GM23338 (cell line): Measurements from ENCODE around the gene SYT2.
A peak's percentile ranks its signal among the peaks of the same experiment; 100 is the strongest.

Experiments used
- CREB1 ChIP-seq: fragments of 250-450 bp; sonication (Bioruptor Pico); IDR thresholded peaks from 2 replicates; pipeline ENCODE4 v1.5.0; 2020; ENCODE audit warnings: low read depth, mild to moderate bottlenecking, moderate library complexity
- CTCF ChIP-seq, 2 experiments: fragments of 200-600 bp in 1 of 2; sonication (generic) in 1 of 2; conservative IDR thresholded peaks; 2 replicates each; pipeline versions ENCODE4 v1.5.1 to v1.6.1; 2016 to 2017; ENCODE audit warnings: antibody characterized with exemption in 2 of 2, low read depth in 2 of 2, mild to moderate bottlenecking in 2 of 2, moderate library complexity in 1 of 2
- EZH2 ChIP-seq: fragments of 200-600 bp; sonication (generic); IDR thresholded peaks from one replicate; pipeline ENCODE4 v1.8.0; 2017; ENCODE audit warnings: antibody characterized with exemption, mild to moderate bottlenecking, low read depth; ENCODE audit not compliant: unreplicated experiment
- EZH2phosphoT487 ChIP-seq: fragments of 200-600 bp; sonication (generic); IDR thresholded peaks from one replicate; pipeline ENCODE4 v1.8.1; 2018; ENCODE audit warnings: antibody characterized with exemption; ENCODE audit not compliant: unreplicated experiment
- POLR2AphosphoS5 ChIP-seq: IDR thresholded peaks from 2 replicates; pipeline ENCODE4 v1.6.1; 2016; ENCODE audit warnings: antibody characterized with exemption, low read depth
- REST ChIP-seq: IDR thresholded peaks from one replicate; pipeline ENCODE4 v1.6.1; 2018; ENCODE audit warnings: antibody characterized with exemption; ENCODE audit not compliant: unreplicated experiment

GRCh38 chr1:202561726-202562443 lies 148.4 kb downstream of the SYT2 start:
- peak; percentile 48 to 59 for TF ChIP-seq CTCF (conservative IDR thresholded peaks at IDR 0.05; ENCODE audit: low read depth in 2 of 2)
- no peak for TF ChIP-seq POLR2AphosphoS5
- no peak for TF ChIP-seq EZH2
- no peak for TF ChIP-seq REST
- no peak for TF ChIP-seq CREB1 (CRISPR knock-in tag)
- TF ChIP-seq EZH2phosphoT487 = no peak
